GM21529 (cell line): ENCODE results near the gene MDN1.

Experiments used
- ATAC-seq: cut with Tn5 transposase; IDR thresholded peaks from one replicate; pipeline ENCODE4 v1.9.1; 2021; ENCODE audit not compliant: unreplicated experiment

MDN1 gene

GRCh38 chr6:89605861-89606260 is 213.7 kb downstream of the MDN1 start:
- ATAC-seq = no peak

- ATAC-seq = no peak
Measured at GRCh38 chr6:89604653-89605052, 214.9 kb downstream of the MDN1 start.

GRCh38 chr6:89602166-89602565 is 217.4 kb downstream of the MDN1 start:
- no peak for ATAC-seq

GRCh38 chr6:89599727-89600126 is 219.9 kb downstream of the MDN1 start:
- no peak for ATAC-seq

- ATAC-seq = no peak
Measured at GRCh38 chr6:89597988-89598387, 221.6 kb downstream of the MDN1 start.

- ATAC-seq = peak; percentile 54
Measured at GRCh38 chr6:89597372-89597771, 222.2 kb downstream of the MDN1 start.

- ATAC-seq = no peak
Measured at GRCh38 chr6:89596484-89596883, 223.1 kb downstream of the MDN1 start.

- peak; percentile 87 for ATAC-seq
Measured at GRCh38 chr6:89596056-89596455, 223.5 kb downstream of the MDN1 start.
